Esophagus squamous epithelium (tissue), 4 donors: ENCODE measurements around the gene RPP30.
A peak's percentile ranks its signal among the peaks of the same experiment; 100 is the strongest.

ENCODE experiments used
- POLR2A ChIP-seq, 4 donors: fragments of 450-650 bp; IDR thresholded peaks; one replicate each; pipeline ENCODE4 v1.6.1; 2017; ENCODE audit warnings: antibody characterized with exemption in 4 of 4, mild to moderate bottlenecking in 4 of 4, moderate library complexity in 3 of 4
- TF ChIP-seq, protein P1 (sequence below), 6 experiments: fragments of 450-650 bp in 4 of 6; fragments of 200-600 bp in 2 of 6; sonication (generic) in 2 of 6; IDR thresholded peaks; one replicate each; pipeline ENCODE4 v1.5.1; 2016 to 2019; ENCODE audit warnings: antibody characterized with exemption in 6 of 6, mild to moderate bottlenecking in 4 of 6, moderate library complexity in 4 of 6

- TF ChIP-seq, protein P1, sequence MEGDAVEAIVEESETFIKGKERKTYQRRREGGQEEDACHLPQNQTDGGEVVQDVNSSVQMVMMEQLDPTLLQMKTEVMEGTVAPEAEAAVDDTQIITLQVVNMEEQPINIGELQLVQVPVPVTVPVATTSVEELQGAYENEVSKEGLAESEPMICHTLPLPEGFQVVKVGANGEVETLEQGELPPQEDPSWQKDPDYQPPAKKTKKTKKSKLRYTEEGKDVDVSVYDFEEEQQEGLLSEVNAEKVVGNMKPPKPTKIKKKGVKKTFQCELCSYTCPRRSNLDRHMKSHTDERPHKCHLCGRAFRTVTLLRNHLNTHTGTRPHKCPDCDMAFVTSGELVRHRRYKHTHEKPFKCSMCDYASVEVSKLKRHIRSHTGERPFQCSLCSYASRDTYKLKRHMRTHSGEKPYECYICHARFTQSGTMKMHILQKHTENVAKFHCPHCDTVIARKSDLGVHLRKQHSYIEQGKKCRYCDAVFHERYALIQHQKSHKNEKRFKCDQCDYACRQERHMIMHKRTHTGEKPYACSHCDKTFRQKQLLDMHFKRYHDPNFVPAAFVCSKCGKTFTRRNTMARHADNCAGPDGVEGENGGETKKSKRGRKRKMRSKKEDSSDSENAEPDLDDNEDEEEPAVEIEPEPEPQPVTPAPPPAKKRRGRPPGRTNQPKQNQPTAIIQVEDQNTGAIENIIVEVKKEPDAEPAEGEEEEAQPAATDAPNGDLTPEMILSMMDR (IDR thresholded peaks at IDR 0.05), result peak in 4 of 6 experiments; percentile 35 to 46 (median 36)
- TF ChIP-seq POLR2A (IDR thresholded peaks at IDR 0.05), result no peak
Observed at GRCh38 chr10:90871279-90871765, 452 bp upstream of the RPP30 start.
